Heart right ventricle (tissue), 16 donors: ENCODE measurements around the gene FNDC10. TPM values are rescaled to one million over a fixed set of nuclear protein-coding genes. Genes with fewer than 3 reads are reported as not detected.

Experiments used
- ATAC-seq, 8 donors: fragments of 200-7000 bp; cut with Tn5 transposase; one replicate each; pipeline ENCODE4 v1.9.1; 2020; ENCODE audit warnings: mild to moderate bottlenecking in 8 of 8, moderate library complexity in 8 of 8, moderate number of reproducible peaks in 1 of 8
- DNase-seq, 2 donors: peaks; one replicate each; pipeline ENCODE4 v3.0.0-alpha.2; 2020
- H3K27ac ChIP-seq, 10 donors: fragments of 200-600 bp; sonication (generic) in 2 of 10; one replicate each; pipeline versions ENCODE4 v1.5.0 to v1.8.0; 2020 to 2022; ENCODE audit warnings: mild to moderate bottlenecking in 3 of 10
- H3K27me3 ChIP-seq, 7 donors: fragments of 200-600 bp; one replicate each; pipeline ENCODE4 v1.8.0; 2021 to 2022; ENCODE audit warnings: mild to moderate bottlenecking in 2 of 7
- H3K36me3 ChIP-seq, 9 donors: fragments of 200-600 bp; sonication (generic) in 1 of 9; one replicate each; pipeline versions ENCODE4 v1.5.0 to v1.8.0; 2020 to 2022; ENCODE audit warnings: mild to moderate bottlenecking in 2 of 9
- H3K4me1 ChIP-seq, 9 donors: fragments of 200-600 bp; sonication (generic) in 1 of 9; one replicate each; pipeline versions ENCODE4 v1.5.0 to v1.8.0; 2020 to 2022; ENCODE audit warnings: mild to moderate bottlenecking in 4 of 9
- H3K4me3 ChIP-seq, 10 donors: fragments of 200-600 bp; sonication (generic) in 2 of 10; one replicate each; pipeline versions ENCODE4 v1.5.0 to v1.8.0; 2020 to 2022; ENCODE audit warnings: mild to moderate bottlenecking in 7 of 10, moderate library complexity in 2 of 10
- H3K9me3 ChIP-seq, 11 donors: fragments of 200-600 bp in 10 of 11; sonication (generic) in 2 of 11; one replicate each; pipeline versions ENCODE4 v1.5.0 to v1.8.0; 2013 to 2022; ENCODE audit warnings: mild to moderate bottlenecking in 2 of 11, control low read depth in 1 of 11, moderate library complexity in 1 of 11
- WGBS, 2 donors: extraction: QIAGEN DNeasy Blood & Tissue Kit; methylation state at CpG; one replicate each; pipeline ENCODE4 v1.1.7; 2013; ENCODE audit warnings: inconsistent platforms in 1 of 2; 5-methylcytosine and 5-hydroxymethylcytosine counted together
- intact Hi-C, 10 donors: fragments of 100-400 bp; cut with DNase I; formaldehyde crosslinking; loops; one replicate each; pipeline versions ENCODE4 v1.11.1 to v1.14.2; 2022
- polyA plus RNA-seq, 2 donors: library from polyadenylated mRNA; stranded (reverse); fragments of 200-250 nt; gene quantifications; one replicate each; pipeline ENCODE4 v1.2.3, GENCODE V29; 2013
- total RNA-seq, 10 donors: library from RNA; stranded (reverse); fragmentation: NEBNext Ultra II Directional in 3 of 10; extraction: Animal tissue kit (Norgen Biotek cat#: 25700) in 3 of 10; gene quantifications; one replicate each; pipeline versions ENCODE4 v1.2.1 to v1.2.4, GENCODE V29; 2021 to 2023
- TF ChIP-seq, protein P1 (sequence below), 9 donors: fragments of 200-600 bp; sonication (generic) in 2 of 9; IDR thresholded peaks; one replicate each; pipeline versions ENCODE4 v1.5.0 to v1.8.0; 2021 to 2022; ENCODE audit warnings: antibody characterized with exemption in 9 of 9, mild to moderate bottlenecking in 5 of 9, moderate library complexity in 1 of 9
- donor health status: Arrhythmogenic right ventricular cardiomyopathy.
- donor health status: ischemic (EF 13 %, LVEDD 7.1; RV severe dilation, severe dysfunction).
- donor health status: healthy with polysubstance abuse.
- donor health status: DM: no; HTN: yes; CAD: no.
- donor health status: DM: no; HTN: no; CAD: no.
- donor health status: ischemic (EF 25% LVEDD 6.9; RV normal size, moderate dysfunction).
- donor health status: ischemic (EF 25% LVEDD 5.7; RV mildly dilated, moderate dysfunction).
- donor health status: healthy.
- donor health status: DM: yes; HTN: yes; CAD: no.
- donor health status: Ischemic cardiomyopathy.
- donor health status: ischemic (EF 35%, LVEDD 5.7; RV mildly dilated, moderate dysfunction).
- donor health status: nonischemic (EF 11% LVEDD 7.7; RV severe dilation, severe dysfunction).
- donor health status: DM: yes; HTN: yes; CAD: no.
- donor health status: PGD.
- donor health status: ischemic (EF 29% LVEDD 5.4; RV normal size, mild dysfunction).
- donor health status: nonischemic (EF 23%, LVEDD 6.1; RV moderate dilation, normal function).

The FNDC10 gene
- total and polyA plus RNA-seq, 12 donors: 0.66 to 5.9 (median 2.3) TPM

DNA sequence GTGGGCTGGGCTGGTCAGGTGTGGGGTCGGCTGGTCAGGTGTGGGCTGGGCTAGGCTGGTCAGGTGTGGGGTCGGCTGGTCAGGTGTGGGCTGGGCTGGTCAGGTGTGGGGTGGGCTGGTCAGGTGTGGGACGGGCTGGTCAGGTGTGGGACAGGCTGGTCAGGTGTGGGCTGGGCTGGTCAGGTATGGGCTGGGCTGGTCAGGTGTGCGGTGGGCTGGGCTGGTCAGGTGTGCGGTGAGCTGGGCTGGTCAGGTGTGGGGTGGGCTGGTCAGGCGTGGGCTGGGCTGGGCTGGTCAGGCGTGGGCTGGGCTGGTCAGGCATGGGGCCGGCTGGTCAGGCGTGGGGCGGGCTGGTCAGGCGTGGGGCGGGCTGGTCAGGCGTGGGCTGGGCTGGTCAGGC, 6.3 kb upstream of the FNDC10 start:
- intact Hi-C loops: no loop called here
- no peak overlapping the region for H3K4me3 ChIP-seq
- 79 to 96% methylated on average over 12 to 13 of the region's 13 CpGs for WGBS, 2 donors
- H3K27ac ChIP-seq: peak overlapping the region in 1 of 10 donors; percentile 90
- H3K9me3 ChIP-seq: no peaks in the 10 kb centered on the region
- H3K36me3 ChIP-seq: no peaks in the 10 kb centered on the region
- TF ChIP-seq, protein P1, sequence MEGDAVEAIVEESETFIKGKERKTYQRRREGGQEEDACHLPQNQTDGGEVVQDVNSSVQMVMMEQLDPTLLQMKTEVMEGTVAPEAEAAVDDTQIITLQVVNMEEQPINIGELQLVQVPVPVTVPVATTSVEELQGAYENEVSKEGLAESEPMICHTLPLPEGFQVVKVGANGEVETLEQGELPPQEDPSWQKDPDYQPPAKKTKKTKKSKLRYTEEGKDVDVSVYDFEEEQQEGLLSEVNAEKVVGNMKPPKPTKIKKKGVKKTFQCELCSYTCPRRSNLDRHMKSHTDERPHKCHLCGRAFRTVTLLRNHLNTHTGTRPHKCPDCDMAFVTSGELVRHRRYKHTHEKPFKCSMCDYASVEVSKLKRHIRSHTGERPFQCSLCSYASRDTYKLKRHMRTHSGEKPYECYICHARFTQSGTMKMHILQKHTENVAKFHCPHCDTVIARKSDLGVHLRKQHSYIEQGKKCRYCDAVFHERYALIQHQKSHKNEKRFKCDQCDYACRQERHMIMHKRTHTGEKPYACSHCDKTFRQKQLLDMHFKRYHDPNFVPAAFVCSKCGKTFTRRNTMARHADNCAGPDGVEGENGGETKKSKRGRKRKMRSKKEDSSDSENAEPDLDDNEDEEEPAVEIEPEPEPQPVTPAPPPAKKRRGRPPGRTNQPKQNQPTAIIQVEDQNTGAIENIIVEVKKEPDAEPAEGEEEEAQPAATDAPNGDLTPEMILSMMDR (IDR thresholded peaks at IDR 0.05): no peak
- peaks cover 0 to 22% (median 16%) of the 10 kb centered on the region in 7 donors for H3K27me3 ChIP-seq
- DNase-seq (peak in 1 of 2 donors; percentile 11), ATAC-seq (no peak)
- H3K4me1 ChIP-seq: peaks cover 0 to 10% (median 0%) of the 10 kb centered on the region in 9 donors

GRCh38 chr1:1605724-1606123, 5.8 kb upstream of the FNDC10 start:
- TF ChIP-seq, protein P1 (IDR thresholded peaks at IDR 0.05): no peak
- WGBS, 2 donors: 89 to 93% methylated on average over 17 of the region's 17 CpGs
- Histone ChIP-seq H3K9me3 (no peaks in the 10 kb centered on the region), H3K36me3 (no peaks in the 10 kb centered on the region), H3K27ac (no peak overlapping the region), H3K4me3 (no peak overlapping the region), H3K4me1 (peaks cover 0 to 11% (median under 1%) of the 10 kb centered on the region in 9 donors), H3K27me3 (peaks cover 0 to 27% (median 21%) of the 10 kb centered on the region in 7 donors)
- intact Hi-C loops: no loop called here
- ATAC-seq (no peak), DNase-seq (no peak)

- Histone ChIP-seq H3K4me1 (peaks cover 0 to 15% (median 7%) of the 10 kb centered on the region in 9 donors), H3K9me3 (no peaks in the 10 kb centered on the region), H3K27ac (no peak overlapping the region), H3K36me3 (no peaks in the 10 kb centered on the region), H3K27me3 (peaks cover 0 to 33% (median 27%) of the 10 kb centered on the region in 7 donors), H3K4me3 (no peak overlapping the region)
- ATAC-seq (no peak), DNase-seq (no peak)
- intact Hi-C loops: no loop called here
- WGBS, 2 donors: 71 to 75% methylated on average over 14 of the region's 14 CpGs
- TF ChIP-seq, protein P1 (IDR thresholded peaks at IDR 0.05): no peak
Measured at GRCh38 chr1:1605034-1605591, 5.2 kb upstream of the FNDC10 start.

GRCh38 chr1:1604374-1605033, 4.6 kb upstream of the FNDC10 start:
- H3K27ac ChIP-seq: no peak overlapping the region
- H3K9me3 ChIP-seq: no peaks in the 10 kb centered on the region
- H3K4me1 ChIP-seq: peaks cover 0 to 13% (median 7%) of the 10 kb centered on the region in 9 donors
- ATAC-seq (no peak), DNase-seq (no peak)
- WGBS, 2 donors: 81 to 85% methylated on average over 15 of the region's 15 CpGs
- H3K27me3 ChIP-seq: peaks cover 0 to 34% (median 27%) of the 10 kb centered on the region in 7 donors
- intact Hi-C loops: no loop called here
- no peaks in the 10 kb centered on the region for H3K36me3 ChIP-seq
- H3K4me3 ChIP-seq: no peak overlapping the region
- TF ChIP-seq, protein P1 (IDR thresholded peaks at IDR 0.05): no peak
